Sigmoid colon (tissue), 4 donors: ENCODE results near the gene ZNF473.

Experiments
- CTCF ChIP-seq, 4 experiments: fragments of 450-650 bp in 3 of 4; fragments of 200-600 bp in 1 of 4; IDR thresholded peaks; one replicate each; pipeline ENCODE4 v1.5.1; 2016 to 2019; ENCODE audit warnings: antibody characterized with exemption in 4 of 4, mild to moderate bottlenecking in 3 of 4, moderate library complexity in 2 of 4
- POLR2A ChIP-seq, 2 donors: fragments of 450-650 bp; IDR thresholded peaks; one replicate each; pipeline ENCODE4 v1.6.1; 2016; ENCODE audit warnings: antibody characterized with exemption in 2 of 2, mild to moderate bottlenecking in 2 of 2, moderate library complexity in 2 of 2
- POLR2AphosphoS5 ChIP-seq, 4 donors: sonication (generic); formaldehyde crosslinking; IDR thresholded peaks; one replicate each; pipeline ENCODE4 v1.6.1; 2017; ENCODE audit warnings: antibody characterized with exemption in 4 of 4

- TF ChIP-seq POLR2AphosphoS5 (IDR thresholded peaks at IDR 0.05) (no peak), POLR2A (IDR thresholded peaks at IDR 0.05) (no peak), CTCF (IDR thresholded peaks at IDR 0.05) (no peak)
Observed at GRCh38 chr19:50043967-50044366, 18.2 kb downstream of the ZNF473 start.
